ENCODE measurements around the gene PRKCB.

Gene PRKCB

DNA sequence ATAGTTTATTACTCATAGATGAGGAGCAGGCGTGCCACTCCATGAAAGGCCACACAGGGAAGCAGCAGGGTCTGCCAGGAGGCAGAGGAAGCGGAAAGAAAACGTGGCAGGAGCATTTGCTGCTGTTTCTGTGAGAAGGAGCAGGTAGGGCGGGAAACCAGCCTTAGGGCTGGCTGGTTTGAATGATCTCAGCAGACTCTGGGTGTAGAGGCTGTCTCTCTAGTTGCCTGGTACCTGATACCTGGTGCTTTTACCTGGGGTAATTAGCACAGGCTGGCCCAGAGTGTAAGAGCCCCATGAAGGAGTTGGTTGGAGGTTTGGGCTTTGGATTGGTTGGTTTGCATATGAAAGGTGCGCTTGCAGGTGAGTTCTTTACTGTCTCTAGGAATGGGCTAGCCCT lies 215.3 kb downstream of the PRKCB start:
- Histone ChIP-seq H3K4me3 (ENCODE audit: low read depth, low read length) (no peak overlapping the region), H3K36me3 (ENCODE audit: control insufficient read depth in 2 of 2, insufficient read depth in 1 of 2, low read length in 2 of 2) (no peaks in the 10 kb centered on the region), H3K9me3 (ENCODE audit: control insufficient read depth, insufficient read depth, low read depth, low read length) (no peaks in the 10 kb centered on the region), H3K4me1 (ENCODE audit: control insufficient read depth, insufficient read depth, low read length) (no peaks in the 10 kb centered on the region), H3K27ac (ENCODE audit: extremely low read depth, low read depth, low read length) (no peak overlapping the region)
- ChIA-PET POLR2A (no interaction called here), CTCF (interaction anchor here (0.6 to 2.0 kb wide), 3 partner anchors 9 to 327 kb away, joined by 3 to 5 read pairs (median 4); no protein-coding TSS in a partner anchor)
- no peak for TF ChIP-seq ZFP41 (tag by site-specific recombination; IDR thresholded peaks at IDR 0.05; ENCODE audit: borderline replicate concordance)
- no peak for TF ChIP-seq ZNF76 (tag by site-specific recombination; IDR thresholded peaks at IDR 0.05; ENCODE audit: borderline replicate concordance, low read depth)
- no peak for TF ChIP-seq PRDM1 (tag by site-specific recombination; IDR thresholded peaks at IDR 0.05)
- TF ChIP-seq ZNF274 (IDR thresholded peaks at IDR 0.05; ENCODE audit: low read length) = no peak
- TF ChIP-seq ZNF274 (tag by site-specific recombination; IDR thresholded peaks at IDR 0.05; ENCODE audit: borderline replicate concordance) = no peak
- TF ChIP-seq ZNF549 (tag by site-specific recombination; IDR thresholded peaks at IDR 0.05) = no peak
- TF ChIP-seq ZBTB48 (tag by site-specific recombination; IDR thresholded peaks at IDR 0.05) = no peak
- TF ChIP-seq ZNF112 (tag by site-specific recombination; IDR thresholded peaks at IDR 0.05) = no peak
- TF ChIP-seq, protein P1, sequence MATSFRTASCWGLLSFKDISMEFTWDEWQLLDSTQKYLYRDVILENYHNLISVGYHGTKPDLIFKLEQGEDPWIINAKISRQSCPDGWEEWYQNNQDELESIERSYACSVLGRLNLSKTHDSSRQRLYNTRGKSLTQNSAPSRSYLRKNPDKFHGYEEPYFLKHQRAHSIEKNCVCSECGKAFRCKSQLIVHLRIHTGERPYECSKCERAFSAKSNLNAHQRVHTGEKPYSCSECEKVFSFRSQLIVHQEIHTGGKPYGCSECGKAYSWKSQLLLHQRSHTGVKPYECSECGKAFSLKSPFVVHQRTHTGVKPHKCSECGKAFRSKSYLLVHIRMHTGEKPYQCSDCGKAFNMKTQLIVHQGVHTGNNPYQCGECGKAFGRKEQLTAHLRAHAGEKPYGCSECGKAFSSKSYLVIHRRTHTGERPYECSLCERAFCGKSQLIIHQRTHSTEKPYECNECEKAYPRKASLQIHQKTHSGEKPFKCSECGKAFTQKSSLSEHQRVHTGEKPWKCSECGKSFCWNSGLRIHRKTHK (tag by site-specific recombination; IDR thresholded peaks at IDR 0.05) = no peak
- TF ChIP-seq, protein P2, sequence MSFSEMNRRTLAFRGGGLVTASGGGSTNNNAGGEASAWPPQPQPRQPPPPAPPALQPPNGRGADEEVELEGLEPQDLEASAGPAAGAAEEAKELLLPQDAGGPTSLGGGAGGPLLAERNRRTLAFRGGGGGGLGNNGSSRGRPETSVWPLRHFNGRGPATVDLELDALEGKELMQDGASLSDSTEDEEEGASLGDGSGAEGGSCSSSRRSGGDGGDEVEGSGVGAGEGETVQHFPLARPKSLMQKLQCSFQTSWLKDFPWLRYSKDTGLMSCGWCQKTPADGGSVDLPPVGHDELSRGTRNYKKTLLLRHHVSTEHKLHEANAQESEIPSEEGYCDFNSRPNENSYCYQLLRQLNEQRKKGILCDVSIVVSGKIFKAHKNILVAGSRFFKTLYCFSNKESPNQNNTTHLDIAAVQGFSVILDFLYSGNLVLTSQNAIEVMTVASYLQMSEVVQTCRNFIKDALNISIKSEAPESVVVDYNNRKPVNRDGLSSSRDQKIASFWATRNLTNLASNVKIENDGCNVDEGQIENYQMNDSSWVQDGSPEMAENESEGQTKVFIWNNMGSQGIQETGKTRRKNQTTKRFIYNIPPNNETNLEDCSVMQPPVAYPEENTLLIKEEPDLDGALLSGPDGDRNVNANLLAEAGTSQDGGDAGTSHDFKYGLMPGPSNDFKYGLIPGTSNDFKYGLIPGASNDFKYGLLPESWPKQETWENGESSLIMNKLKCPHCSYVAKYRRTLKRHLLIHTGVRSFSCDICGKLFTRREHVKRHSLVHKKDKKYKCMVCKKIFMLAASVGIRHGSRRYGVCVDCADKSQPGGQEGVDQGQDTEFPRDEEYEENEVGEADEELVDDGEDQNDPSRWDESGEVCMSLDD (tag by site-specific recombination; IDR thresholded peaks at IDR 0.05) = no peak
- TF ChIP-seq, protein P3, sequence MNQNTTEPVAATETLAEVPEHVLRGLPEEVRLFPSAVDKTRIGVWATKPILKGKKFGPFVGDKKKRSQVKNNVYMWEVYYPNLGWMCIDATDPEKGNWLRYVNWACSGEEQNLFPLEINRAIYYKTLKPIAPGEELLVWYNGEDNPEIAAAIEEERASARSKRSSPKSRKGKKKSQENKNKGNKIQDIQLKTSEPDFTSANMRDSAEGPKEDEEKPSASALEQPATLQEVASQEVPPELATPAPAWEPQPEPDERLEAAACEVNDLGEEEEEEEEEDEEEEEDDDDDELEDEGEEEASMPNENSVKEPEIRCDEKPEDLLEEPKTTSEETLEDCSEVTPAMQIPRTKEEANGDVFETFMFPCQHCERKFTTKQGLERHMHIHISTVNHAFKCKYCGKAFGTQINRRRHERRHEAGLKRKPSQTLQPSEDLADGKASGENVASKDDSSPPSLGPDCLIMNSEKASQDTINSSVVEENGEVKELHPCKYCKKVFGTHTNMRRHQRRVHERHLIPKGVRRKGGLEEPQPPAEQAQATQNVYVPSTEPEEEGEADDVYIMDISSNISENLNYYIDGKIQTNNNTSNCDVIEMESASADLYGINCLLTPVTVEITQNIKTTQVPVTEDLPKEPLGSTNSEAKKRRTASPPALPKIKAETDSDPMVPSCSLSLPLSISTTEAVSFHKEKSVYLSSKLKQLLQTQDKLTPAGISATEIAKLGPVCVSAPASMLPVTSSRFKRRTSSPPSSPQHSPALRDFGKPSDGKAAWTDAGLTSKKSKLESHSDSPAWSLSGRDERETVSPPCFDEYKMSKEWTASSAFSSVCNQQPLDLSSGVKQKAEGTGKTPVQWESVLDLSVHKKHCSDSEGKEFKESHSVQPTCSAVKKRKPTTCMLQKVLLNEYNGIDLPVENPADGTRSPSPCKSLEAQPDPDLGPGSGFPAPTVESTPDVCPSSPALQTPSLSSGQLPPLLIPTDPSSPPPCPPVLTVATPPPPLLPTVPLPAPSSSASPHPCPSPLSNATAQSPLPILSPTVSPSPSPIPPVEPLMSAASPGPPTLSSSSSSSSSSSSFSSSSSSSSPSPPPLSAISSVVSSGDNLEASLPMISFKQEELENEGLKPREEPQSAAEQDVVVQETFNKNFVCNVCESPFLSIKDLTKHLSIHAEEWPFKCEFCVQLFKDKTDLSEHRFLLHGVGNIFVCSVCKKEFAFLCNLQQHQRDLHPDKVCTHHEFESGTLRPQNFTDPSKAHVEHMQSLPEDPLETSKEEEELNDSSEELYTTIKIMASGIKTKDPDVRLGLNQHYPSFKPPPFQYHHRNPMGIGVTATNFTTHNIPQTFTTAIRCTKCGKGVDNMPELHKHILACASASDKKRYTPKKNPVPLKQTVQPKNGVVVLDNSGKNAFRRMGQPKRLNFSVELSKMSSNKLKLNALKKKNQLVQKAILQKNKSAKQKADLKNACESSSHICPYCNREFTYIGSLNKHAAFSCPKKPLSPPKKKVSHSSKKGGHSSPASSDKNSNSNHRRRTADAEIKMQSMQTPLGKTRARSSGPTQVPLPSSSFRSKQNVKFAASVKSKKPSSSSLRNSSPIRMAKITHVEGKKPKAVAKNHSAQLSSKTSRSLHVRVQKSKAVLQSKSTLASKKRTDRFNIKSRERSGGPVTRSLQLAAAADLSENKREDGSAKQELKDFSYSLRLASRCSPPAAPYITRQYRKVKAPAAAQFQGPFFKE (tag by site-specific recombination; IDR thresholded peaks at IDR 0.05; ENCODE audit: borderline replicate concordance) = no peak
- TF ChIP-seq OSR2 (tag by site-specific recombination; IDR thresholded peaks at IDR 0.05) = no peak
- TF ChIP-seq, protein P4, sequence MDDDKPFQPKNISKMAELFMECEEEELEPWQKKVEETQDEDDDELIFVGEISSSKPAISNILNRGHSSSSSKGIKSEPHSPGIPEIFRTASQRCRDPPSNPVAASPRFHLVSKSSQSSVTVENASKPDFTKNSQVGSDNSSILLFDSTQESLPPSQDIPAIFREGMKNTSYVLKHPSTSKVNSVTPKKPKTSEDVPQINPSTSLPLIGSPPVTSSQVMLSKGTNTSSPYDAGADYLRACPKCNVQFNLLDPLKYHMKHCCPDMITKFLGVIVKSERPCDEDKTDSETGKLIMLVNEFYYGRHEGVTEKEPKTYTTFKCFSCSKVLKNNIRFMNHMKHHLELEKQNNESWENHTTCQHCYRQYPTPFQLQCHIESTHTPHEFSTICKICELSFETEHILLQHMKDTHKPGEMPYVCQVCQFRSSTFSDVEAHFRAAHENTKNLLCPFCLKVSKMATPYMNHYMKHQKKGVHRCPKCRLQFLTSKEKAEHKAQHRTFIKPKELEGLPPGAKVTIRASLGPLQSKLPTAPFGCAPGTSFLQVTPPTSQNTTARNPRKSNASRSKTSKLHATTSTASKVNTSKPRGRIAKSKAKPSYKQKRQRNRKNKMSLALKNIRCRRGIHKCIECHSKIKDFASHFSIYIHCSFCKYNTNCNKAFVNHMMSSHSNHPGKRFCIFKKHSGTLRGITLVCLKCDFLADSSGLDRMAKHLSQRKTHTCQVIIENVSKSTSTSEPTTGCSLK (tag by site-specific recombination; IDR thresholded peaks at IDR 0.05) = no peak
- TF ChIP-seq, protein P5, sequence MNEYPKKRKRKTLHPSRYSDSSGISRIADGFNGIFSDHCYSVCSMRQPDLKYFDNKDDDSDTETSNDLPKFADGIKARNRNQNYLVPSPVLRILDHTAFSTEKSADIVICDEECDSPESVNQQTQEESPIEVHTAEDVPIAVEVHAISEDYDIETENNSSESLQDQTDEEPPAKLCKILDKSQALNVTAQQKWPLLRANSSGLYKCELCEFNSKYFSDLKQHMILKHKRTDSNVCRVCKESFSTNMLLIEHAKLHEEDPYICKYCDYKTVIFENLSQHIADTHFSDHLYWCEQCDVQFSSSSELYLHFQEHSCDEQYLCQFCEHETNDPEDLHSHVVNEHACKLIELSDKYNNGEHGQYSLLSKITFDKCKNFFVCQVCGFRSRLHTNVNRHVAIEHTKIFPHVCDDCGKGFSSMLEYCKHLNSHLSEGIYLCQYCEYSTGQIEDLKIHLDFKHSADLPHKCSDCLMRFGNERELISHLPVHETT (tag by site-specific recombination; IDR thresholded peaks at IDR 0.05) = no peak
- no peak for TF ChIP-seq KLF10 (tag by site-specific recombination; IDR thresholded peaks at IDR 0.05)
- TF ChIP-seq KLF7 (tag by site-specific recombination; IDR thresholded peaks at IDR 0.05; ENCODE audit: borderline replicate concordance) = no peak

Measured in HEK293 (cell line).